ENCODE measurements around the gene GPX4. TPM values are rescaled to one million over a fixed set of nuclear protein-coding genes. Genes with fewer than 3 reads are reported as not detected.
A peak's percentile ranks its signal among the peaks of the same experiment; 100 is the strongest.

Gene GPX4
- total and polyA plus RNA-seq, 10 of the 15 experiments (the other 5 are each of a cell fraction or from before 2014, with no cell fraction given) = 33.3 to 749 (median 297) TPM

- WGBS (ENCODE audit: insufficient coverage, insufficient replicate concordance, low lambda C conversion rate, missing lambda C conversion rate) = 97% methylated on average over 17 of the region's 17 CpGs
- Histone ChIP-seq H3K4me2 (ENCODE audit: control insufficient read depth, insufficient read depth) (peak overlapping the region; percentile 59; the same call in 1 of the 2 replicates), H4K20me1 (ENCODE audit: control insufficient read depth, insufficient read depth) (no peaks in the 10 kb centered on the region), H3K4me3 (no peak overlapping the region), H3K9me3 (replicated peaks; ENCODE audit: control insufficient read depth, insufficient read depth, low read length) (no peaks in the 10 kb centered on the region), H2AFZ (ENCODE audit: control insufficient read depth, low read depth, low read length) (no peak overlapping the region), H3K36me3 (ENCODE audit: control insufficient read depth in 2 of 2, insufficient read depth in 2 of 2, low read length in 1 of 2) (peaks cover 0 to 4% of the 10 kb centered on the region in 2 experiments; a peak in 2 of 4 replicates), H3K4me1 (ENCODE audit: control insufficient read depth, insufficient read depth, low read length) (peaks cover 17% of the 10 kb centered on the region), H3K27me3 (replicated peaks in 1 of 2; ENCODE audit: control insufficient read depth in 2 of 2, insufficient read depth in 2 of 2, low read length in 1 of 2) (no peaks in the 10 kb centered on the region), H3K9ac (ENCODE audit: control insufficient read depth, insufficient read depth, low read length) (no peak overlapping the region), H3K79me2 (ENCODE audit: control insufficient read depth, insufficient read depth, low read length) (peaks cover 30% of the 10 kb centered on the region), H3K27ac (ENCODE audit: control insufficient read depth, insufficient read depth) (no peak overlapping the region)
- in situ Hi-C loops (cut with MboI) (no loop called here), intact Hi-C loops (cut with micrococcal nuclease; ENCODE audit: unreplicated experiment) (no loop called here)
- FAIRE-seq (no peak), DNase-seq (ENCODE audit: low read depth, low spot score) (no peak), ATAC-seq (no peak)
- RAD21 ChIA-PET (ENCODE audit: unreplicated experiment) = interaction anchor here (0.9 to 1.4 kb wide), 3 partner anchors 20 to 68 kb away, joined by 3 to 4 read pairs (median 4); no protein-coding TSS in a partner anchor
- SMC1A ChIA-PET (ENCODE audit: uncharacterized antibody, unreplicated experiment) = interaction anchor here (1.3 to 2.3 kb wide), 3 partner anchors 10 to 36 kb away, joined by 4 to 11 read pairs (median 5); partner anchors contain the start of gene ABCA7
- CTCF ChIA-PET = interaction anchor here (0.8 to 2.2 kb wide), 8 partner anchors 11 to 65 kb away, joined by 3 to 7 read pairs (median 4); partner anchors contain the start of genes ABCA7 and RNU6-2
- BruUV-seq (replicated peaks) = no TSS peak
- POLR2A ChIA-PET = interaction anchor here (1.2 to 2.8 kb wide), 4 partner anchors 11 to 37 kb away, joined by 4 to 25 read pairs (median 8); no protein-coding TSS in a partner anchor
- TF ChIP-seq MXI1 (IDR thresholded peaks at IDR 0.05; ENCODE audit: low read depth, low read length) (no peak), HCFC1 (IDR thresholded peaks at IDR 0.05; ENCODE audit: low read length) (no peak), CREM (IDR thresholded peaks at IDR 0.05; ENCODE audit: low read depth) (no peak), ZBTB40 (IDR thresholded peaks at IDR 0.05; ENCODE audit: borderline replicate concordance) (no peak), ELK1 (IDR thresholded peaks at IDR 0.05; ENCODE audit: low read depth, low read length) (no peak), CTCF (IDR thresholded peaks at IDR 0.05 in 2 of 3, conservative IDR thresholded peaks at IDR 0.05 in 1 of 3; ENCODE audit: control insufficient read depth in 2 of 3, extremely low read depth in 1 of 3, insufficient read depth in 1 of 3, low read depth in 3 of 3, low read length in 3 of 3) (no peak), ATF3 (IDR thresholded peaks at IDR 0.05; ENCODE audit: borderline replicate concordance, extremely low read depth, low read depth, low read length) (no peak), TCF12 (IDR thresholded peaks at IDR 0.05; ENCODE audit: low read depth, low read length) (no peak), REST (IDR thresholded peaks at IDR 0.05; ENCODE audit: low read depth, low read length) (no peak), ZSCAN29 (IDR thresholded peaks at IDR 0.05) (no peak), ZNF384 (IDR thresholded peaks at IDR 0.05; ENCODE audit: borderline replicate concordance, low read depth, low read length) (no peak), HDAC2 (IDR thresholded peaks at IDR 0.05) (no peak)
These were observed 38.1 kb upstream of the GPX4 start for GRCh38 chr19:1065606-1066109.
